MG63 (cell line): Measurements from ENCODE around the gene THBS1. TPM values are rescaled to one million over a fixed set of nuclear protein-coding genes. Genes with fewer than 3 reads are reported as not detected.

Experiments
- DNase-seq: peaks from one replicate; pipeline ENCODE4 v3.0.0-alpha.2; 2020
- H3K27me3 ChIP-seq: fragments of 250-450 bp; sonication (Bioruptor Pico); 2 replicates; pipeline ENCODE4 v1.5.1; 2020; ENCODE audit warnings: mild to moderate bottlenecking, moderate library complexity
- H3K36me3 ChIP-seq: fragments of 250-450 bp; sonication (Bioruptor Pico); 2 replicates; pipeline ENCODE4 v1.5.1; 2020; ENCODE audit warnings: mild to moderate bottlenecking, moderate library complexity
- H3K4me3 ChIP-seq: fragments of 250-450 bp; sonication (Bioruptor Pico); 2 replicates; pipeline ENCODE4 v1.5.1; 2020; ENCODE audit warnings: mild to moderate bottlenecking, moderate library complexity
- H3K9me3 ChIP-seq: fragments of 250-450 bp; sonication (Bioruptor Pico); 2 replicates; pipeline ENCODE4 v1.5.1; 2020; ENCODE audit warnings: mild to moderate bottlenecking, moderate library complexity
- total RNA-seq: library from RNA; depleted of rRNA; stranded (reverse); fragments of >200 nt; shearing (Covaris generic); gene quantifications from 2 replicates; pipeline ENCODE4 v1.2.3, GENCODE V29; 2014; ENCODE audit warnings: low replicate concordance; rRNA removed

THBS1 gene
- total RNA-seq, 1 experiment from 2014 or later, result 335 TPM

GRCh38 chr15:39629906-39630305 lies 49.0 kb downstream of the THBS1 start:
- Histone ChIP-seq H3K4me3 (no peak overlapping the region), H3K36me3 (no peaks in the 10 kb centered on the region; the same call in 1 of the 2 replicates), H3K9me3 (peaks cover 5% of the 10 kb centered on the region), H3K27me3 (no peaks in the 10 kb centered on the region)
- no peak for DNase-seq

GRCh38 chr15:39631357-39631756 lies 50.5 kb downstream of the THBS1 start:
- DNase-seq, result no peak
- Histone ChIP-seq H3K36me3 (no peaks in the 10 kb centered on the region; the same call in 1 of the 2 replicates), H3K4me3 (no peak overlapping the region), H3K27me3 (no peaks in the 10 kb centered on the region), H3K9me3 (peaks cover 3% of the 10 kb centered on the region; the same call in 1 of the 2 replicates)

GRCh38 chr15:39638041-39638440 lies 57.2 kb downstream of the THBS1 start:
- Histone ChIP-seq H3K27me3 (no peaks in the 10 kb centered on the region), H3K4me3 (no peak overlapping the region), H3K36me3 (no peaks in the 10 kb centered on the region), H3K9me3 (no peaks in the 10 kb centered on the region)
- no peak for DNase-seq

- no peaks in the 10 kb centered on the region for H3K36me3 ChIP-seq
- no peak for DNase-seq
- no peaks in the 10 kb centered on the region for H3K9me3 ChIP-seq
- H3K4me3 ChIP-seq, result no peak overlapping the region
- no peaks in the 10 kb centered on the region for H3K27me3 ChIP-seq
These were observed 58.2 kb downstream of the THBS1 start for GRCh38 chr15:39639037-39639436.

- no peaks in the 10 kb centered on the region for H3K9me3 ChIP-seq
These were observed 59.8 kb downstream of the THBS1 start for GRCh38 chr15:39640665-39641064.

GRCh38 chr15:39641191-39641889 lies 60.5 kb downstream of the THBS1 start:
- DNase-seq, result no peak
- Histone ChIP-seq H3K4me3 (no peak overlapping the region), H3K27me3 (no peaks in the 10 kb centered on the region)

More at GRCh38 chr15:39640665-39641064, 59.8 kb downstream of the THBS1 start:
- H3K36me3 ChIP-seq, result no peaks in the 10 kb centered on the region
- no peak overlapping the region for H3K4me3 ChIP-seq
- no peak for DNase-seq
- no peaks in the 10 kb centered on the region for H3K27me3 ChIP-seq

GRCh38 chr15:39642011-39642640 lies 61.2 kb downstream of the THBS1 start:
- H3K4me3 ChIP-seq, result no peak overlapping the region
- H3K36me3 ChIP-seq, result no peaks in the 10 kb centered on the region
- no peaks in the 10 kb centered on the region for H3K9me3 ChIP-seq
- H3K27me3 ChIP-seq, result no peaks in the 10 kb centered on the region
- DNase-seq, result no peak

More at GRCh38 chr15:39641191-39641889, 60.5 kb downstream of the THBS1 start:
- H3K9me3 ChIP-seq, result no peaks in the 10 kb centered on the region
- no peaks in the 10 kb centered on the region for H3K36me3 ChIP-seq

GRCh38 chr15:39643727-39644126 lies 62.8 kb downstream of the THBS1 start:
- no peak for DNase-seq
- Histone ChIP-seq H3K27me3 (no peaks in the 10 kb centered on the region), H3K9me3 (no peaks in the 10 kb centered on the region), H3K36me3 (no peaks in the 10 kb centered on the region), H3K4me3 (no peak overlapping the region)

GRCh38 chr15:39644136-39644535 lies 63.3 kb downstream of the THBS1 start:
- DNase-seq, result no peak
- no peaks in the 10 kb centered on the region for H3K27me3 ChIP-seq
- no peak overlapping the region for H3K4me3 ChIP-seq
- H3K36me3 ChIP-seq, result no peaks in the 10 kb centered on the region
- H3K9me3 ChIP-seq, result no peaks in the 10 kb centered on the region

- Histone ChIP-seq H3K9me3 (no peaks in the 10 kb centered on the region), H3K27me3 (no peaks in the 10 kb centered on the region), H3K4me3 (no peak overlapping the region), H3K36me3 (no peaks in the 10 kb centered on the region)
- no peak for DNase-seq
These were observed 64.5 kb downstream of the THBS1 start for GRCh38 chr15:39645138-39645975.

GRCh38 chr15:39645976-39646257 lies 65.0 kb downstream of the THBS1 start:
- H3K27me3 ChIP-seq, result no peaks in the 10 kb centered on the region
- H3K36me3 ChIP-seq, result no peaks in the 10 kb centered on the region
- H3K9me3 ChIP-seq, result no peaks in the 10 kb centered on the region
- no peak overlapping the region for H3K4me3 ChIP-seq
- DNase-seq, result no peak

- H3K36me3 ChIP-seq, result no peaks in the 10 kb centered on the region
- DNase-seq, result no peak
- no peaks in the 10 kb centered on the region for H3K27me3 ChIP-seq
- no peak overlapping the region for H3K4me3 ChIP-seq
- H3K9me3 ChIP-seq, result no peaks in the 10 kb centered on the region
These were observed 65.5 kb downstream of the THBS1 start for GRCh38 chr15:39646425-39646824.

Other genes starting within 250 kb of the THBS1 start
- gene FSIP1, start 201.8 kb downstream of the THBS1 start, total RNA-seq, result 2.0 and 3.3 TPM in 2 replicates